GM10248 (cell line): ENCODE measurements around the gene ADNP.

Source experiments
- CTCF ChIA-PET: fragments of 300-600 bp; sonication (Branson Sonifier 250); formaldehyde crosslinking; extraction: SDS; loops from one replicate; lab custom pipeline; 2021; ENCODE audit warnings: antibody characterized with exemption; lab: Yijun Ruan, JAX
- POLR2A ChIA-PET: fragments of 350-650 bp; sonication (Branson Sonifier 250); formaldehyde crosslinking; extraction: SDS; loops from one replicate; lab custom pipeline; 2020; ENCODE audit warnings: antibody characterized with exemption; lab: Yijun Ruan, JAX
- DNase-seq: peaks from one replicate; pipeline ENCODE4 v3.0.0; 2012; ENCODE audit errors: extremely low spot score
- CTCF ChIP-seq: IDR thresholded peaks from 2 replicates; pipeline ENCODE4 v1.5.1; 2012; ENCODE audit warnings: mild to moderate bottlenecking, low read depth; ENCODE audit errors: extremely low read depth, missing control alignments, control extremely low read depth

The ADNP gene

DNA sequence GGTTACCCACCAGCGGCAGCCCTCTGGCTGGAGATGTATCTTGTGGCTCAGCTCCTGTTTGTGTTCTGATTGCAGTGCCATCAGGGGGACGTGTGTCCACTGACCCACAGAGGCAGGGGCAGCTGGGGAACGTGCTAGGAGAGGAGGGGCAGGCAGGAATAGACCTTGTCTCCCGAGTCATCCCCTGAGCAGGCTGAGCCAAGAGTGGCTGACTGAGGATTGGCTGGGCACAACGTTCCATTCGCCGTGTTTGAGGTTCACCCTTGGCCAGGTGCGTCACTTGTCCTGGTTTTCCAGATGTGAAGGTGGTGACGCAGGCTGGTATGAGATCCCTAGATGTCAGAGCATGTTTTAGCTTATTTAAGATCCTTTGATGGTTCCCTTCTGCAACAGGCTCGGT is 57.7 kb downstream of the ADNP start:
- ChIA-PET POLR2A (interaction anchor here (0.5 kb wide), 1 partner anchor 70 kb away, joined by 3 read pairs; no protein-coding TSS in a partner anchor), CTCF (interaction anchor here (1.1 kb wide), 1 partner anchor 17 kb away, joined by 3 read pairs; no protein-coding TSS in a partner anchor)
- no peak for TF ChIP-seq CTCF
- no peak for DNase-seq

DNA sequence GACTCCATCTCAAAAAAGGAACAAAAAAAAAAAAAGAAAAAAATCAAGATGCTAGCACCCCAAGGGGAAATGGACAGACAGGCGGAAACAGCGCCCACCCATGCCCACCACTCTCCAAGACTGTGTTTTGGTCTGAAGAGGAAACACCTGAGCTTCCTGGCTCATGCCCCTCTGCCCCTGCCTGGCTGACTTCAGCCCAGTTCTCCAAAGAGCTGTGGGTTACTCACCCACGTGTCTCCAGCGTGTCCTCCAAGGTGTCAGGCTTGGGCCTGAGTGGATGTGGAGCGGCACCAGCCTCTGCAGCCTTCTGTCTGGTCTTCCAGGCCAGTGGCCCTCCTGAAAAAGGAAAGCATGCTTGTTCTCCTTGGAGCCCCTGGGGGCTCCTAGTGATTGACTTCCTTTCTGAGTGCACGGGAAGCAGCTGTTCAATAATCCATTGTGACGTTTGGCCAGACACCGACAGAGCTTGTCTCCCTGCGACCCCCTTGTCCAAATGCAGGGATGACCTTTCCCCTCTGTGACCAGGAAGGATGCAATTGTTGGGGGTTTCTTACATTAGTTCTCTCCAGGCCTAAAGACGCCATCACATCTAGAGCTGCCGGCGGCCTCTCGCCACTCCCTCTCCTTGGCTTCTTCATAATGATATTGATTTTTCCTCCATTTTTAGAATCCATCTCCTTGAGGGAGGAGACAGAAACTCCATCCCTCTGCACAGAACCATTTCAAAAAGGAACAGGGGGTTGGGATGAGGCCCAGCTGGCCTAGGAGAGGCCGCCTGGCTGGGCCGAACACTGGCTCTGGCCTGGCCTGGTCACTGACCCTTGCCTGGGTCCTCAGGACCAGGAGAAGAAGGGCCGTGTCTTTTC is 58.4 kb downstream of the ADNP start:
- no peak for TF ChIP-seq CTCF
- no peak for DNase-seq
- ChIA-PET CTCF (interaction anchor here (1.1 to 1.7 kb wide), 3 partner anchors 18 to 78 kb away, joined by 3 to 5 read pairs (median 4); partner anchors contain the start of genes ADNP and BCAS4), POLR2A (interaction anchor here (0.5 to 0.7 kb wide), 2 partner anchors 69 to 389 kb away, joined by 3 read pairs; no protein-coding TSS in a partner anchor)

- POLR2A ChIA-PET = interaction anchor here (0.5 kb wide), 1 partner anchor 41 kb away, joined by 4 read pairs; no protein-coding TSS in a partner anchor
- CTCF ChIA-PET = interaction anchor here (1.1 kb wide), 1 partner anchor 48 kb away, joined by 3 read pairs; no protein-coding TSS in a partner anchor
- DNase-seq = no peak
- TF ChIP-seq CTCF = no peak
These were observed 60.6 kb downstream of the ADNP start for GRCh38 chr20:50870561-50871161.

GRCh38 chr20:50868509-50869495 is 62.4 kb downstream of the ADNP start:
- POLR2A ChIA-PET = no interaction called here
- TF ChIP-seq CTCF = no peak
- no peak for DNase-seq
- CTCF ChIA-PET = interaction anchor here (1.2 kb wide), 1 partner anchor 75 kb away, joined by 3 read pairs; no protein-coding TSS in a partner anchor

GRCh38 chr20:50867805-50868204 is 63.4 kb downstream of the ADNP start:
- ChIA-PET CTCF (interaction anchor here (1.4 kb wide), 1 partner anchor 77 kb away, joined by 4 read pairs; no protein-coding TSS in a partner anchor), POLR2A (no interaction called here)
- TF ChIP-seq CTCF = no peak

DNA sequence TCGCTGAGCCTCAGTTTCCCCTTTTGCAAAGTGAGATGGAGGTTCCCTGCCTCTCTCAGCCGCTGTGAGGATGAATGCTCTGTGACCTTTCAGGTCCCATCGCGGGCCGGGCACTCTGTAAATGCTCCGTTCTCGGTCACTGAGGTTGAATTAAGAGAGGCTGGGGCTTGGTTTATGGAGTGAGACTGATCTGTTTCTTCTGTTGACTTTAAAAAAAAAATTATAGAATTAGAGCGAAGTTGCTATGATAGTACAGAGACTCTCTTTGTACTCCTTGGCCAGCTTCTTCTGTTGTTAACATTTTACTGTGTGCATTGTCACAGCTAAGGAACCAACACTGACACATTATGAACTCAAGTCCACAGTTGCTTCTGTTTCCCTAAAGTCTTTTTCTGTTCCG is 64.4 kb downstream of the ADNP start:
- CTCF ChIA-PET = interaction anchor here (1.3 to 1.4 kb wide), 2 partner anchors 72 to 76 kb away, joined by 4 to 5 read pairs; partner anchors contain the start of gene BCAS4
- POLR2A ChIA-PET = interaction anchor here (1.0 kb wide), 1 partner anchor 12 kb away, joined by 3 read pairs; no protein-coding TSS in a partner anchor
- no peak for DNase-seq

More at GRCh38 chr20:50867805-50868204, 63.4 kb downstream of the ADNP start:
- DNase-seq = no peak

More for the DNA sequence above, 64.4 kb downstream of the ADNP start:
- TF ChIP-seq CTCF = no peak
